ENCODE results near the gene CBY1. TPM values are rescaled to one million over a fixed set of nuclear protein-coding genes. Genes with fewer than 3 reads are reported as not detected.

The CBY1 gene
- total RNA-seq (20.7 and 21.7 TPM in 2 replicates), polyA plus RNA-seq (6.0 and 7.5 TPM in 2 replicates), polyA minus RNA-seq (3.1 and 3.3 TPM in 2 replicates)
- total RNA-seq (2013): 8.7 TPM

DNA sequence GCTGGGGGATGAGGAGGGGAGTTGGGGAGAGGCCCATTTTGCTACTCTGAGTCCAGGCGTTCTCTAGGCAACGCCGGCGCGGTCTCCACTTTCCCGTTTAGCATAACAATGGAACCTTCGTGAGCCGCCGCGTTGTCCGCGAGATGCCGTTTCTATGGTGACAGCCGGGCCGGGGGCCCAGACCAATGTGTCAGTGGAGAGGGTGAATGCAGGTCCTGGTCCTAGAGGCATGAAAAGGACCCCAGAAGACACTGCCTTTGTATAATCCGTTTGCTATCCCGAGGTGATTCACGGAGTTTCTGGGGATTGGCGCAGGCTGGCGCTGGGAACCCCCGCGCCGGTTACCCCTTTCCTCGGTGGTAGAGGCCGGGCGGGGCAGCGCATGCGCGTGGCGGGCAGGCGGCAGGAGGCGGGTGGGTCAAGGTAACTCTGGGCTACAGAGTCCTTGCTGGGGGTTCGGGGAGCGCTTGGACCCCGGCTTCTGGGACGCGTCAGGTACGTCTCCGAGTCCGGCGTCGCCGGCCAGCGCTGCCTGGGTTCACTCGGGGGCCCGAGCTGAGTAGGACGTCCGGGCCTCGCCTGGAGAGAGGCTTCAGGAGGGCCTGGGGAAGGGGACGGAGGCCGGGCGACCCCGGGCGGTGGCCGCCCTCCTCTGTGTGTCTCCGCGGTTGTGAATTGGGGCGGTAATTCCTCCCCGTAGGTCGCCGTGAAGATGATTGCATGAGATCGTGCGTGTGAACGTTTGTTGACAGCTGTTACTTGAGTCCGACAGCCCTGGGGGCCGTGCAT is at the start of gene CBY1, which contains the start of gene FAM227A:
Gene CBY1, plus strand, starts transcription at position 383 of the 789 bp plus-strand sequence. CDS start 11,417 bp downstream, outside the sequence.
Gene FAM227A, minus strand, starts transcription at position 137 of the 789 bp plus-strand sequence. CDS start 6,224 bp downstream, outside the sequence.
- Histone ChIP-seq H3K36me3 (replicated peaks in 1 of 2; ENCODE audit: control extremely low read depth in 1 of 2, control insufficient read depth in 1 of 2, extremely low read depth in 1 of 2, insufficient read depth in 2 of 2, low read length in 1 of 2) (no peaks in the 10 kb centered on the region), H2AFZ (ENCODE audit: insufficient read depth, low read depth, low read length, poor library complexity, severe bottlenecking) (peak within 1 kb of the TSS; percentile 85), H3K27me3 (replicated peaks in 1 of 4; ENCODE audit: control extremely low read depth in 1 of 4, control insufficient read depth in 3 of 4, insufficient read depth in 4 of 4, low read length in 3 of 4) (no peaks in the 10 kb centered on the region), H3K27ac (ENCODE audit: low read length in 2 of 2) (peak within 1 kb of the TSS; percentile 78 to 98), H3K9me3 (ENCODE audit: control extremely low read depth in 1 of 3, control insufficient read depth in 2 of 3, insufficient read depth in 1 of 3, low read length in 2 of 3) (no peaks in the 10 kb centered on the region), H3K79me2 (ENCODE audit: control insufficient read depth, insufficient read depth, low read length) (peaks cover 10% of the 10 kb centered on the region), H3K9ac (ENCODE audit: low read length) (peak within 1 kb of the TSS; percentile 82), H3K4me2 (replicated peaks; ENCODE audit: low read depth, low read length, poor library complexity, severe bottlenecking) (peak within 1 kb of the TSS; percentile 83), H3K4me3 (ENCODE audit: control extremely low read depth in 1 of 5, extremely low read depth in 1 of 5, insufficient read depth in 1 of 5, low read depth in 2 of 5, low read length in 4 of 5) (peak within 1 kb of the TSS; percentile 79 to 89 (median 85)), H3K4me1 (ENCODE audit: control insufficient read depth in 2 of 2, insufficient read depth in 2 of 2, low read length in 2 of 2) (peaks cover 13 to 15% of the 10 kb centered on the region in 2 donors), H4K20me1 (ENCODE audit: control insufficient read depth, insufficient read depth, low read length, poor library complexity, severe bottlenecking) (no peaks in the 10 kb centered on the region)
- Mint-ChIP-seq H3K4me3 (peak within 1 kb of the TSS; percentile 94), H3K27me3 (no peaks in the 10 kb centered on the region), H3K4me1 (peaks cover 15% of the 10 kb centered on the region), H3K27ac (peak within 1 kb of the TSS; percentile 99), H3K9me3 (ENCODE audit: insufficient read depth) (no peaks in the 10 kb centered on the region)
- intact Hi-C loops (cut with micrococcal nuclease): loop anchor here (1.0 to 10.0 kb wide), 3 partner anchors 25 to 152 kb away; partner anchors contain the start of genes DDX17, GTPBP1 and TOMM22
- CTCF ChIA-PET: interaction anchor here (0.5 to 2.9 kb wide), 5 partner anchors 9 to 604 kb away, joined by 4 to 16 read pairs (median 5); partner anchors contain the start of gene TOMM22
- ATAC-seq (ENCODE audit: low read depth) (peak; percentile 83), DNase-seq (peak; percentile 93)
- TF ChIP-seq, protein P1, sequence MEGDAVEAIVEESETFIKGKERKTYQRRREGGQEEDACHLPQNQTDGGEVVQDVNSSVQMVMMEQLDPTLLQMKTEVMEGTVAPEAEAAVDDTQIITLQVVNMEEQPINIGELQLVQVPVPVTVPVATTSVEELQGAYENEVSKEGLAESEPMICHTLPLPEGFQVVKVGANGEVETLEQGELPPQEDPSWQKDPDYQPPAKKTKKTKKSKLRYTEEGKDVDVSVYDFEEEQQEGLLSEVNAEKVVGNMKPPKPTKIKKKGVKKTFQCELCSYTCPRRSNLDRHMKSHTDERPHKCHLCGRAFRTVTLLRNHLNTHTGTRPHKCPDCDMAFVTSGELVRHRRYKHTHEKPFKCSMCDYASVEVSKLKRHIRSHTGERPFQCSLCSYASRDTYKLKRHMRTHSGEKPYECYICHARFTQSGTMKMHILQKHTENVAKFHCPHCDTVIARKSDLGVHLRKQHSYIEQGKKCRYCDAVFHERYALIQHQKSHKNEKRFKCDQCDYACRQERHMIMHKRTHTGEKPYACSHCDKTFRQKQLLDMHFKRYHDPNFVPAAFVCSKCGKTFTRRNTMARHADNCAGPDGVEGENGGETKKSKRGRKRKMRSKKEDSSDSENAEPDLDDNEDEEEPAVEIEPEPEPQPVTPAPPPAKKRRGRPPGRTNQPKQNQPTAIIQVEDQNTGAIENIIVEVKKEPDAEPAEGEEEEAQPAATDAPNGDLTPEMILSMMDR (IDR thresholded peaks at IDR 0.05): no peak
- TF ChIP-seq EZH2 (IDR thresholded peaks at IDR 0.05; ENCODE audit: borderline replicate concordance, insufficient read depth, low read depth, low read length, poor library complexity, severe bottlenecking): no peak
- under 1% methylated on average over 66 of the region's 66 CpGs for WGBS (ENCODE audit: insufficient coverage)
- POLR2A ChIA-PET: interaction anchor here (0.6 to 1.5 kb wide), 3 partner anchors 25 to 395 kb away, joined by 3 to 9 read pairs (median 6); partner anchors contain the start of genes DMC1 and TOMM22

All from B cell (primary cell).